Sigmoid colon (tissue), 4 donors: ENCODE data around the gene GPS2.

Source experiments
- EP300 ChIP-seq, 4 donors: sonication (generic); formaldehyde crosslinking; IDR thresholded peaks; one replicate each; pipeline ENCODE4 v1.6.1; 2017; ENCODE audit warnings: antibody characterized with exemption in 4 of 4
- POLR2AphosphoS5 ChIP-seq, 4 donors: sonication (generic); formaldehyde crosslinking; IDR thresholded peaks; one replicate each; pipeline ENCODE4 v1.6.1; 2017; ENCODE audit warnings: antibody characterized with exemption in 4 of 4
- TF ChIP-seq, protein P1 (sequence below), 4 experiments: fragments of 450-650 bp in 3 of 4; fragments of 200-600 bp in 1 of 4; IDR thresholded peaks; one replicate each; pipeline ENCODE4 v1.5.1; 2016 to 2019; ENCODE audit warnings: antibody characterized with exemption in 4 of 4, mild to moderate bottlenecking in 3 of 4, moderate library complexity in 2 of 4

DNA sequence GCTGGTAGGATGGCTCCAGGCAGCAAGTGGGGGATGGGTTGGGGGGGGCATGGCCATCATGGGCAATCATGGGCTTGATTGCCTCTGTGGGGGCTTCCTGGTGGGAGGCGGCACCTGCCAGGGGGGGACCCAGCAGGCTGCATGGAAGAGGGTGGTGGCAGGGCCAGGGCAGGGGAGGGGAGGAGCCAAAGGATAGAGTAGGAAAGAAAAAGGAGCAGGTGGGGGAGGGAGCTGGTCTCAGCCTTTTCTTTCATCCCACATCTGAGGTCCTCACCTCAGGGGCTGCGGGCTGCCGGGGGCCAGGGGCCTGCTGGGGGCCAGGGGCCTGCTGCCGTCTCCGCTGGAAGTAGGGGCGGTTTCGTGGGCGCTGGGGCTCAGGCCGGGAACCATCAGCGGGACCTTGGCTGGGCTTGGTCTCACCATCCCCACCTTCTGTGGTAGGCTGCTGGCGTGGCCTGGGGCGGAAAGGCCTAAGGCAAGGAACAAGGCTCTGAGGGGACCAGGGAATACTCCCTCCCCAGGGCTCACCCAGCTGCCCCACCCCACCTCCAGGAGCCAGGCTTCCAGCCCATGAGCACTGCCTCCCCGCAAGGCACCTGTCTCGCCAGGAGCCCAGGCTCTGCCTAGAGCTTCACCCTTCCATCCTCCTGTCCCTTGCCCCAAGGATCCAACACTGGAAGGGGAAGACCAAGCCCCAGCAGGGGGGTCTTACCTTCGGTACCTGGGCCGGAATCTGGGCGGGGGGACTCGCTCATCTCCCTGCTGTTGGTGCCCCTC, 25.7 kb downstream of the GPS2 start:
- TF ChIP-seq, protein P1, sequence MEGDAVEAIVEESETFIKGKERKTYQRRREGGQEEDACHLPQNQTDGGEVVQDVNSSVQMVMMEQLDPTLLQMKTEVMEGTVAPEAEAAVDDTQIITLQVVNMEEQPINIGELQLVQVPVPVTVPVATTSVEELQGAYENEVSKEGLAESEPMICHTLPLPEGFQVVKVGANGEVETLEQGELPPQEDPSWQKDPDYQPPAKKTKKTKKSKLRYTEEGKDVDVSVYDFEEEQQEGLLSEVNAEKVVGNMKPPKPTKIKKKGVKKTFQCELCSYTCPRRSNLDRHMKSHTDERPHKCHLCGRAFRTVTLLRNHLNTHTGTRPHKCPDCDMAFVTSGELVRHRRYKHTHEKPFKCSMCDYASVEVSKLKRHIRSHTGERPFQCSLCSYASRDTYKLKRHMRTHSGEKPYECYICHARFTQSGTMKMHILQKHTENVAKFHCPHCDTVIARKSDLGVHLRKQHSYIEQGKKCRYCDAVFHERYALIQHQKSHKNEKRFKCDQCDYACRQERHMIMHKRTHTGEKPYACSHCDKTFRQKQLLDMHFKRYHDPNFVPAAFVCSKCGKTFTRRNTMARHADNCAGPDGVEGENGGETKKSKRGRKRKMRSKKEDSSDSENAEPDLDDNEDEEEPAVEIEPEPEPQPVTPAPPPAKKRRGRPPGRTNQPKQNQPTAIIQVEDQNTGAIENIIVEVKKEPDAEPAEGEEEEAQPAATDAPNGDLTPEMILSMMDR (IDR thresholded peaks at IDR 0.05), result no peak
- peak in 1 of 4 donors; percentile 52 for TF ChIP-seq POLR2AphosphoS5 (IDR thresholded peaks at IDR 0.05)
- no peak for TF ChIP-seq EP300 (IDR thresholded peaks at IDR 0.05)
